Measurements from ENCODE around the gene MBD3L5.
A peak's percentile ranks its signal among the peaks of the same experiment; 100 is the strongest.
"Not testable (repeated sequence)": the region's sequence is repeated elsewhere in the genome, so short reads cannot be mapped to it uniquely, and the experiment has no call there.

MBD3L5 gene

GRCh38 chr19:7054635-7055368 lies 24.4 kb downstream of the MBD3L5 start:
- DNase-seq: not testable (repeated sequence)

GRCh38 chr19:7055679-7056078 lies 25.3 kb downstream of the MBD3L5 start:
- DNase-seq: not testable (repeated sequence)

GRCh38 chr19:7056371-7056770 lies 26.0 kb downstream of the MBD3L5 start:
- not testable (repeated sequence) for DNase-seq

GRCh38 chr19:7058576-7058975 lies 28.2 kb downstream of the MBD3L5 start, which contains the start of gene MBD3L3:
Gene MBD3L3 (minus strand): TSS chr19:7058676. CDS start chr19:7058605, 71 bp downstream.
- not testable (repeated sequence) for DNase-seq

GRCh38 chr19:7059977-7060376 lies 29.6 kb downstream of the MBD3L5 start:
- not testable (repeated sequence) for DNase-seq

GRCh38 chr19:7063339-7063738 lies 33.0 kb downstream of the MBD3L5 start:
- DNase-seq: no peak

GRCh38 chr19:7063764-7064418 lies 33.5 kb downstream of the MBD3L5 start:
- no peak for DNase-seq

GRCh38 chr19:7067122-7067521 lies 36.7 kb downstream of the MBD3L5 start:
- DNase-seq: not testable (repeated sequence)

GRCh38 chr19:7067716-7068115 lies 37.3 kb downstream of the MBD3L5 start:
- no peak for DNase-seq

- DNase-seq: no peak
Measured at GRCh38 chr19:7068599-7068998, 38.2 kb downstream of the MBD3L5 start.

GRCh38 chr19:7069042-7069903 lies 38.9 kb downstream of the MBD3L5 start, which contains the start of gene ZNF557:
Gene ZNF557 (plus strand): TSS chr19:7069703. CDS start chr19:7075075, 5,372 bp downstream.
- DNase-seq: peak; percentile 99

- DNase-seq: no peak
Measured at GRCh38 chr19:7069904-7070226, 39.5 kb downstream of the MBD3L5 start.

GRCh38 chr19:7072541-7072940 lies 42.2 kb downstream of the MBD3L5 start:
- no peak for DNase-seq

GRCh38 chr19:7074705-7075282 lies 44.4 kb downstream of the MBD3L5 start:
- no peak for DNase-seq

GRCh38 chr19:7076151-7076550 lies 45.8 kb downstream of the MBD3L5 start:
- no peak for DNase-seq

- DNase-seq: no peak
Measured at GRCh38 chr19:7078008-7078407, 47.6 kb downstream of the MBD3L5 start.
